ENCODE data around the gene THSD4. TPM values are rescaled to one million over a fixed set of nuclear protein-coding genes. Genes with fewer than 3 reads are reported as not detected.

THSD4 gene
- total RNA-seq, 6 experiments from 2014 or later = 5.2 to 21.8 (median 13.7) TPM

GRCh38 chr15:71080705-71081104 is 34.6 kb upstream of the THSD4 start:
- no peaks in the 10 kb centered on the region for H3K27me3 ChIP-seq
- no peaks in the 10 kb centered on the region for H3K9me3 ChIP-seq
- no CpG with 5 or more reads among the region's 1 CpG for WGBS (ENCODE audit: insufficient coverage, low coverage, low lambda C conversion rate, missing lambda C conversion rate)
- intact Hi-C loops (cut with DNase I) = no loop called here
- H3K4me3 ChIP-seq = no peak overlapping the region
- H3K27ac ChIP-seq = no peak overlapping the region
- no peaks in the 10 kb centered on the region for H3K4me1 ChIP-seq
- TF ChIP-seq CTCF (IDR thresholded peaks at IDR 0.05) (no peak), POLR2A (IDR thresholded peaks at IDR 0.05) (no peak)
- ATAC-seq = no peak
- DNase-seq = no peak
- H3K36me3 ChIP-seq = no peaks in the 10 kb centered on the region

- H3K27me3 ChIP-seq = no peaks in the 10 kb centered on the region
- no peaks in the 10 kb centered on the region for H3K9me3 ChIP-seq
- 34% methylated on average over 4 of the region's 5 CpGs for WGBS (ENCODE audit: insufficient coverage, low coverage, low lambda C conversion rate, missing lambda C conversion rate)
- H3K36me3 ChIP-seq = no peaks in the 10 kb centered on the region
- H3K4me1 ChIP-seq = no peaks in the 10 kb centered on the region
- H3K27ac ChIP-seq = no peak overlapping the region
- DNase-seq = no peak
- intact Hi-C loops (cut with DNase I) = no loop called here
- H3K4me3 ChIP-seq = no peak overlapping the region
- ATAC-seq = no peak
- TF ChIP-seq POLR2A (IDR thresholded peaks at IDR 0.05) (no peak), CTCF (IDR thresholded peaks at IDR 0.05) (no peak)
Observed at GRCh38 chr15:71082803-71083202, 32.5 kb upstream of the THSD4 start.

GRCh38 chr15:71083349-71083748 is 31.9 kb upstream of the THSD4 start:
- intact Hi-C loops (cut with DNase I) = no loop called here
- TF ChIP-seq POLR2A (IDR thresholded peaks at IDR 0.05) = no peak
- TF ChIP-seq CTCF (IDR thresholded peaks at IDR 0.05) = no peak
- no peak for DNase-seq
- 82% methylated on average over 3 of the region's 5 CpGs for WGBS (ENCODE audit: insufficient coverage, low coverage, low lambda C conversion rate, missing lambda C conversion rate)
- Histone ChIP-seq H3K4me1 (no peaks in the 10 kb centered on the region), H3K27ac (no peak overlapping the region), H3K4me3 (no peak overlapping the region), H3K27me3 (no peaks in the 10 kb centered on the region), H3K36me3 (no peaks in the 10 kb centered on the region), H3K9me3 (no peaks in the 10 kb centered on the region)
- no peak for ATAC-seq

- Histone ChIP-seq H3K27ac (no peak overlapping the region), H3K36me3 (no peaks in the 10 kb centered on the region), H3K9me3 (no peaks in the 10 kb centered on the region), H3K4me1 (no peaks in the 10 kb centered on the region), H3K4me3 (no peak overlapping the region), H3K27me3 (no peaks in the 10 kb centered on the region)
- whole genome bisulfite sequencing (ENCODE audit: insufficient coverage, low coverage, low lambda C conversion rate, missing lambda C conversion rate) = 42% methylated on average over 2 of the region's 2 CpGs
- no peak for DNase-seq
- no peak for ATAC-seq
- TF ChIP-seq POLR2A (IDR thresholded peaks at IDR 0.05) = no peak
- no peak for TF ChIP-seq CTCF (IDR thresholded peaks at IDR 0.05)
- intact Hi-C loops (cut with DNase I) = no loop called here
Observed at GRCh38 chr15:71084264-71084663, 31.0 kb upstream of the THSD4 start.

- no peak for ATAC-seq
- no peaks in the 10 kb centered on the region for H3K4me1 ChIP-seq
- WGBS (ENCODE audit: insufficient coverage, low coverage, low lambda C conversion rate, missing lambda C conversion rate) = 20% methylated on average over 2 of the region's 3 CpGs
Observed at GRCh38 chr15:71085809-71086208, 29.5 kb upstream of the THSD4 start.

More at GRCh38 chr15:71085809-71086208, 29.5 kb upstream of the THSD4 start:
- no peaks in the 10 kb centered on the region for H3K36me3 ChIP-seq
- no peak for DNase-seq
- no peak overlapping the region for H3K27ac ChIP-seq
- H3K4me3 ChIP-seq = no peak overlapping the region
- intact Hi-C loops (cut with DNase I) = no loop called here
- H3K9me3 ChIP-seq = no peaks in the 10 kb centered on the region
- TF ChIP-seq CTCF (IDR thresholded peaks at IDR 0.05) = no peak
- TF ChIP-seq POLR2A (IDR thresholded peaks at IDR 0.05) = no peak
- no peaks in the 10 kb centered on the region for H3K27me3 ChIP-seq
